RWPE2 (cell line): Measurements from ENCODE around the gene ATXN3L.

ENCODE experiments used
- ATAC-seq: fragments of 200-7000 bp; cut with Tn5 transposase; 3 replicates; pipeline ENCODE4 v1.9.1; 2021; ENCODE audit warnings: low read depth
- DNase-seq: peaks from one replicate; pipeline ENCODE4 v3.0.0-alpha.2; 2020; ENCODE audit warnings: low spot score
- H3K27ac ChIP-seq: fragments of 450-650 bp; 2 replicates; pipeline ENCODE4 v1.5.1; 2017; ENCODE audit warnings: mild to moderate bottlenecking; ENCODE audit not compliant: poor library complexity, severe bottlenecking
- H3K27me3 ChIP-seq: fragments of 250-450 bp; sonication (Bioruptor Pico); 2 replicates; pipeline ENCODE4 v1.5.1; 2021; ENCODE audit warnings: mild to moderate bottlenecking, moderate library complexity; ENCODE audit not compliant: insufficient read depth, poor library complexity, severe bottlenecking
- H3K36me3 ChIP-seq: fragments of 250-450 bp; sonication (Bioruptor Pico); 2 replicates; pipeline ENCODE4 v1.5.1; 2020; ENCODE audit warnings: low read depth, mild to moderate bottlenecking, moderate library complexity
- H3K4me1 ChIP-seq: fragments of 250-450 bp; sonication (Bioruptor Pico); 2 replicates; pipeline ENCODE4 v1.5.1; 2021; ENCODE audit warnings: mild to moderate bottlenecking, moderate library complexity; ENCODE audit not compliant: insufficient read depth, poor library complexity, severe bottlenecking
- H3K4me3 ChIP-seq: fragments of 250-450 bp; sonication (Bioruptor Pico); 2 replicates; pipeline ENCODE4 v1.5.1; 2021; ENCODE audit warnings: mild to moderate bottlenecking, moderate library complexity; ENCODE audit not compliant: severe bottlenecking
- H3K9me3 ChIP-seq: fragments of 250-450 bp; sonication (Bioruptor Pico); 2 replicates; pipeline ENCODE4 v1.5.1; 2021; ENCODE audit warnings: mild to moderate bottlenecking, moderate library complexity; ENCODE audit not compliant: severe bottlenecking
- TF ChIP-seq, protein P1 (sequence below): fragments of 450-650 bp; IDR thresholded peaks from one replicate; pipeline ENCODE4 v1.5.1; 2017; ENCODE audit warnings: mild to moderate bottlenecking, moderate library complexity; ENCODE audit not compliant: poor library complexity, severe bottlenecking

Gene ATXN3L

DNA sequence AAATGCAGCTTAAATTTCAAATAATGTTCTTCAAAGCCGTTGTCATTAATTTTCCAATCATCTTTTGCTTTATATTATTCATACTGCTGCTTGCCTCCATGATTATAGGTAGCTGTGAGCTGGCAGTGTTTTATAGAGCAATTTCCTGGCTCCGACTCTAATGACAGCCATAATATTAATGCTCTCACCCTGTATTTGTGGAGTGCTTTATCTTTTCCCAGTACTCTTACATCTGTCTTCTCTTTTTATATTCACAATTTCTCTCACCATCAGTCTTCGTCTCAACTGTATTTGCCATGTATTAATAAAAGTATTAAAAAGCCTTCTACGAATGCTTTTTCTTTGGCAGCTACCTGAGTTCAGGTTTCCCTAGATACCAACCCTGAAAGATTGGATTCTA lies 21.0 kb downstream of the ATXN3L start:
- H3K27me3 ChIP-seq, result no peaks in the 10 kb centered on the region
- peak overlapping the region; percentile 28 for H3K27ac ChIP-seq
- ATAC-seq, result no peak
- peaks cover 22% of the 10 kb centered on the region for H3K4me1 ChIP-seq
- H3K9me3 ChIP-seq, result no peaks in the 10 kb centered on the region
- no peak for DNase-seq
- no peaks in the 10 kb centered on the region for H3K36me3 ChIP-seq
- H3K4me3 ChIP-seq, result no peak overlapping the region
- TF ChIP-seq, protein P1, sequence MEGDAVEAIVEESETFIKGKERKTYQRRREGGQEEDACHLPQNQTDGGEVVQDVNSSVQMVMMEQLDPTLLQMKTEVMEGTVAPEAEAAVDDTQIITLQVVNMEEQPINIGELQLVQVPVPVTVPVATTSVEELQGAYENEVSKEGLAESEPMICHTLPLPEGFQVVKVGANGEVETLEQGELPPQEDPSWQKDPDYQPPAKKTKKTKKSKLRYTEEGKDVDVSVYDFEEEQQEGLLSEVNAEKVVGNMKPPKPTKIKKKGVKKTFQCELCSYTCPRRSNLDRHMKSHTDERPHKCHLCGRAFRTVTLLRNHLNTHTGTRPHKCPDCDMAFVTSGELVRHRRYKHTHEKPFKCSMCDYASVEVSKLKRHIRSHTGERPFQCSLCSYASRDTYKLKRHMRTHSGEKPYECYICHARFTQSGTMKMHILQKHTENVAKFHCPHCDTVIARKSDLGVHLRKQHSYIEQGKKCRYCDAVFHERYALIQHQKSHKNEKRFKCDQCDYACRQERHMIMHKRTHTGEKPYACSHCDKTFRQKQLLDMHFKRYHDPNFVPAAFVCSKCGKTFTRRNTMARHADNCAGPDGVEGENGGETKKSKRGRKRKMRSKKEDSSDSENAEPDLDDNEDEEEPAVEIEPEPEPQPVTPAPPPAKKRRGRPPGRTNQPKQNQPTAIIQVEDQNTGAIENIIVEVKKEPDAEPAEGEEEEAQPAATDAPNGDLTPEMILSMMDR, result no peak

DNA sequence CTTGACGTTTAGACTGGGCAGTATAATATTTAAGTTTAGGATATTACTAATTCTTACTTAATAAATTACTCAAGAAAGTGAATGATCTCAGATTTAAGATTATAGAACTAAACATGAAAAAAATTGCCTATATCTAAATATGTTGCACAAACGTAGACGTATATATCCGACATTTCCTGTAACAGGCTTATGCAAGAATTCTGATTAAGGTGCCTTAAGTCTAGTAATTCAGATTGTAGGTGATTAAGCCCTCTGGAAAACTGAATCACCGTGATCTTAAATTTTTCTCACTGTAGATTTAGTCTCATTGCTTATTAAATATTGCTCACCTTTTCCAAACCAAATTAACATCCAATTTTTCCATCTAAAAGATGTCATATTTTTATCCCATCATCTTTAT lies 24.0 kb downstream of the ATXN3L start:
- Histone ChIP-seq H3K4me3 (no peak overlapping the region), H3K27ac (peak overlapping the region; percentile 75), H3K4me1 (peaks cover 31% of the 10 kb centered on the region), H3K9me3 (no peaks in the 10 kb centered on the region), H3K27me3 (no peaks in the 10 kb centered on the region), H3K36me3 (no peaks in the 10 kb centered on the region)
- ATAC-seq, result no peak
- no peak for DNase-seq
- TF ChIP-seq, protein P1, result no peak

DNA sequence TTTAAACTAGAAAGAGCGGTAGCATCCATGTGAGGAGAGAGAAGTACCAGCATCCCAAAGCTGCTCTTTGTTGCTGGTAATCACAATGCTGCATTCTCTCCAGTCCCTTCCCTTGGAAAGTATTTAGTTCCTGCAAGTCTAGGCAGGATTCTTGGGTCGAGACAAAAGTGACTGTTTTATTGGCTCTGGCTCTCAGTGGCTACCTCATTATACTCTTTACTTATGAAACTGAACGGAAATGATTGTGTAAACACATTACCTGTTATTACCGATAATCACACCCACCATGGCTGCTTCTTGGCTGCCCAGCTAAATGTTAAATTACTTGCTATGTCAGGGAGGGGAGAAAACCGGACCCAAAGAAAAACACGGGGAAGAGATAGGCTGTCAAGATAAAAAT lies 26.2 kb downstream of the ATXN3L start:
- DNase-seq, result no peak

DNA sequence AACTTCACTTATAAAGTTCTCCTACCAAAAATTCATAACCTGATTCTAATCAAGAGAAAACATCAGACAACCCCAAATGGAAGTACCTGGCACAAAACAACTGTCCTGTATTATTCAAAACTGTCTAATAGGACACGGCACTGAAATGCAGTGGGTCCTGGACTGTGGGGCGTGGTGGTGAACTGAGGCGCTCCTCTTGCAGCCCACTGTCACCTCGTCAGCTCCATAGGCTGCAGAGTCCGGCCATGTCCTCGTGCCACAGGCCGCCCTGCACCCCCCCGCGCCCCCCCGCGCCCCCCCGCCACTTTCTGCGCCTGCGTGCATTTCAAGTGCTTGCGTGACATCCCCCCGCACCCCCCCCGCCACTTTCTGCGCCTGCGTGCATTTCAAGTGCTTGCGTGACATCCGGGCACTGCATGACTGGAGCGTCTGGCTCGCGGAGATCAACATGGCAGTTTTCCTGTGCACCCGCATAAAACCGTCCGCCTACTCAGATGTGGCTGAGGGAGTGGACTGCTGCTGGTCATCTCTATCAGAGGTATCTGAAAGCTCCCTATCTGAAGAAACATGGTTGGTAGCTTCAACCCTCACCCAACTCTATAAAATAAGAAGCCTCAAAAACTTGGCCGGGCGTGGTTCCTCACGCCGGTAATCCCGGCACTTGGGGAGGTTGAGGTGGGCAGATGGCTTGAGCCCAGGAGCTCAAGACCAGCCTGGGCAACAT lies 28.8 kb downstream of the ATXN3L start:
- TF ChIP-seq, protein P1, result no peak

More for the DNA sequence above, 26.2 kb downstream of the ATXN3L start:
- H3K4me3 ChIP-seq, result no peak overlapping the region
- H3K36me3 ChIP-seq, result no peaks in the 10 kb centered on the region
- TF ChIP-seq, protein P1, result no peak
- H3K27ac ChIP-seq, result peak overlapping the region; percentile 75
- no peaks in the 10 kb centered on the region for H3K9me3 ChIP-seq
- peaks cover 28% of the 10 kb centered on the region for H3K4me1 ChIP-seq
- H3K27me3 ChIP-seq, result no peaks in the 10 kb centered on the region
- ATAC-seq, result peak; percentile 98

DNA sequence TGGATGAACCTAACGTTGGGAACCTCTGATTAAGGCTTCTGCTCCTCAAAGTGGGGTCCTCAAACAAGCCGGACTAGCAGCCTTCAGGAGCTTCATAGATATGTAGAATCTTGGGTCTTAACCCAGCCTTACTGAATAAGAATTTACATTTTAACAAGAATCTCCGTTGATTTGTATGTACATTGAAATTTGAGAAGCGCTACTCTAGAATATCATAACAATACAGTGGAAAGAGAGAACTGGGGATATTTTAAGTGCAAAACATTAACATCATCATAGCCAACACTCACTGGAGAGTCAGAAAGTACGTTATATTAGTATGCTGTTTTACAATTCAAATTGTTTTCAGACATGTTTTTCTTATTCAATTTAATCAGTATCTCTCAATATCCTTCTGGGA lies 31.2 kb downstream of the ATXN3L start:
- H3K27me3 ChIP-seq, result no peaks in the 10 kb centered on the region
- peak overlapping the region; percentile 47 for H3K27ac ChIP-seq
- TF ChIP-seq, protein P1, result no peak
- ATAC-seq, result no peak
- no peaks in the 10 kb centered on the region for H3K36me3 ChIP-seq
- no peaks in the 10 kb centered on the region for H3K9me3 ChIP-seq
- H3K4me3 ChIP-seq, result no peak overlapping the region
- DNase-seq, result no peak
- peaks cover 21% of the 10 kb centered on the region for H3K4me1 ChIP-seq

More for the DNA sequence above, 28.8 kb downstream of the ATXN3L start:
- Histone ChIP-seq H3K9me3 (no peaks in the 10 kb centered on the region), H3K4me1 (peaks cover 37% of the 10 kb centered on the region), H3K27ac (no peak overlapping the region), H3K36me3 (no peaks in the 10 kb centered on the region), H3K27me3 (no peaks in the 10 kb centered on the region), H3K4me3 (no peak overlapping the region)
- ATAC-seq, result no peak
- DNase-seq, result no peak
